ENCODE measurements around the gene KCNQ1.

Gene KCNQ1

GRCh38 chr11:2586087-2586792 lies 141.4 kb downstream of the KCNQ1 start:
- no peak for DNase-seq

- no peak for DNase-seq
Measured at GRCh38 chr11:2586793-2587131, 142.0 kb downstream of the KCNQ1 start.

DNA sequence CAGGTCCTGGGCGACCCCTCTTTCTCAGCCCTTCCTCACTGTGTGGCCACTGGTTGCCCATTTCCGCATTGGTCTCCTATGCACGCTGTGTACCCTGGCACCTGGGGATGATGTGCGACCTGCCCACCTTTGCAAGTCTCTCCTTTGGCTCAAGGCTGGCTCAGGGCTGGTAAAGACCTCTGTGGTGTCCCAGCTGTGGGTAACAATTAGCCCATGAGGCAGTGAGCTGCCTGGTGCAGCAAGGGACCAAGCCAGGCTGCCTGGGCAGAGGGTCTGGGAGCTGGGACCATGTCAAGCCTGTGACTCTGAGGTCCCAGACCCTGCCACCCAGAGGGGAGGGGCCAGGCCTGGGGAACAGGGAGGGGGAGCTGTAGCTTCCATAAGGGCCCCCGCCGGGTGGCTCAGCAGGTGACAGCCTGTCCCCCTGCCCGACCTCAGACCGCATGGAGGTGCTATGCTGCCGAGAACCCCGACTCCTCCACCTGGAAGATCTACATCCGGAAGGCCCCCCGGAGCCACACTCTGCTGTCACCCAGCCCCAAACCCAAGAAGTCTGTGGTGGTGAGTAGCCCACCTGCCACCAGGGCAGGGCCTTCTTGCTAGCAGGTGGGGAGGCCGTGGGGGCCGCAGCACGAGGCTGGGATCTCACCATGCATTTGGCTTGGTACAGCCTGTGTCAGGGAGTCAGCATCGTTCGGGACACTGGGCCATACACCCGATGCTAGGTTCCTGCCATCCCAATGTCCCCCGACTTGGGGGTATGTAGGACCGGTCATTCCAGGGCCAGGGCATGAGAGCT lies 142.5 kb downstream of the KCNQ1 start:
- no peak for DNase-seq

- DNase-seq: no peak
Measured at GRCh38 chr11:2587976-2588748, 143.4 kb downstream of the KCNQ1 start.

DNA sequence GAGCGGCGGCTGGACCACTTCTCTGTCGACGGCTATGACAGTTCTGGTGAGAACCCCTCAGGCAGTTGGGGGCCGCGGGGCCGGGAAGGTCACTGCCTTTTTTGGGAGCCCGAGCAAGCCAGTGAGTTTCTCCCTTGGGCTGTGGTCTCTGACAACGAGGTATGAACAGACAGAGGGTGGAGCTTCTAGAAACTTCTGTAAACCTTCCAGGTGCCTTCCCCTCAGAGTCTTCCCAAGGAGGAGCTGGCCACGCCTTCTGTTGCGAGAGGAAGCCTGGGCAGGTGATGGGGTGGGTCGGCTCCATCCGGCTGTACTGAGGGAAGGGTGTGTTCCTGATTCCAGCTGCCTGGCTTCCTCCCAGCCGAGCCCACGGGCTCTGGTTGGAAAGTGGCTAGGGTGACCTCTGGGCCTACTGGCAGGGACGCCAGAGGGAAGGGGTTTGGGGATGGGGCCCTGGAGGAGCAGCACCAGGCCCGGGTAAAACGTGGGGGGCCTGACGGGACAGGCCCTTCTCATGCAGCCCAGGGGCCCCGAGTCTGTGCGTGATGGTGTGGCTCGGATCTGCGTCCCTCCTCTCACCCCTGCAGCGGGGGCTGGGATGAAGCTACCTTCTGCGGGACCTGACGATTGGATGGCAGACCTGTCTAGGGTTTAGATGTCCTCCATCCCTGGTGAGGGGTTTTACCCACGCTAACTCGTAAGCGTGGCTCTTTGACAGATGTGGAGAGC lies 144.2 kb downstream of the KCNQ1 start:
- DNase-seq: no peak

DNA sequence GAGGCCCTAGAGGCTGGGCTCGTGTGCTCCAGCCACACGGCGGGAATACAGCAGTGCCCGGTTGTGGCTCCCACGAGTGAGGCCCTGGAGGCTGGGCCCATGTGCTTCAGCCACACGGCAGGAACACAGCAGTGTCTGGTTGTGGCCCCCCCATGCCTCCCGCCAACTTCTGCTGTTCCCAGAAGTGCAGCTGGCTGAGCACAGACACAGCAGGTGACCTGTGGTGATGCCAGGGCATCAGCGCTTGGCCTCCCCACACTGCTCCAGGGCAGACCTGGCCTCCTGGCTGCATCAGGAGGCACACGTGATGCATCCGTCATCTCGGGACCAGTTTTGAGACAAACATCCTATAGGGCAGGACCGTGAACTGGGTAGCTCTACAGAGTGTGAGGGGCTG lies 144.7 kb downstream of the KCNQ1 start:
- DNase-seq: no peak

- DNase-seq: no peak
Measured at GRCh38 chr11:2590131-2590964, 145.5 kb downstream of the KCNQ1 start.

- DNase-seq: no peak
Measured at GRCh38 chr11:2590965-2591754, 146.4 kb downstream of the KCNQ1 start.

DNA sequence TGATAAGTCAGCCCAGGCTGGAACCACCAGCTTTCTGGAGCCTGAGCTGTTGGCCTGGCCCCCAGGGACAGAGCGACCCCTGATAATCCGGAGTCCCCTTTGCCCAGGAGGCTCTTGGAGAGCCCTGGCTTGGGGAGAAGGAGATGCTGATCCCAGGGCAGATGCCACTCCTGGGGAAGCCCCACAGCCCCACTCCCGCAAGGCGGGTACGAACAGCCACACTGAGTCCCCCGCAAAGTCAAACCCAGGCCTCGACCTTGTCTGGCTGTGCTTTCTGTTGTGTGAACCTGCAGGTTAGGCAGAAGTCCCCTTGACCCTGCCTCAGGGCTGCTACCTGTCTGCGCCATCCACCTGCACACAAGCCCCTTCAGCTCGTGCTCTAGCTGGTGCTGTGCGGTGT lies 147.0 kb downstream of the KCNQ1 start:
- no peak for DNase-seq

DNA sequence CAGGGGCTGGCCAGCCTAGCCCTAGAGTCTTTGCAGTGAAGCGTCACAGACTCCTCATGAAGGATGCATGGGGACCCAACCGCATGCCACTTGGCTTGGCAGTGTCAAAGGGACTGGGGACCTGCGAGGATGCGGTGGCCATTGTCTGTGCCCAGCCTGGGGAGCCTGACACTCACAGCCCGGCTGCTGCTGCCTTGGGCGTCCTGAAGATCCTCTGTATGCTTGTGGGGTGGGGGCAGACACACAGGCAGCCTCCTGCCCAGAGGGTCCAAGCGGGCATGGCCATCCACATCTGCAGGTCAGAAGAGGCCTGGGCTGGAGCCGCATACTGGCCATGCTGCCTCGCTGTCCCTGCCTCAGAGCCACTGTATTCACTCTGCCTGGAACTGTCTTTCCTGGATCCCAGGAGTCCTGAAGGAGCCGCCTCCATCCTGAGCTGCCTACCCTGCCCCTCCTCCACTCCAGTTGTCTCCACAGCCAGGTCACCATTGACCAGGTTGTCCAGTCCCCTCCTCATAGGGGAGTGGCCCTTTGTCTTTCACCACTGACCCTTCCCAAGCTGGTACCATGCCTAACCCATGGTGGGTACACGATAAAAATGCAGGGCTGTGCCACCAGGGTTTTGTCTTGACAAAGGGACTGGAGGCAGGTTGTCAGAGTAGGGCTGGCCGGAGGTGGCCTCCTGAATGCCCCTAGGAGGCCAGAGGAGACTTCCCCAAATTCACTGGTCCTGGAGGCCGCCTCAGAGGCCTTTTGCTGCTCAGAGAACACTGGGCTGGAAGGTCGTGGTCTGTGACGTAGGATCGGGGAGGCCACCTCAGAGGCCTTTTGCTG lies 148.0 kb downstream of the KCNQ1 start:
- no peak for DNase-seq

GRCh38 chr11:2593393-2593950 lies 148.7 kb downstream of the KCNQ1 start:
- DNase-seq: no peak

- no peak for DNase-seq
Measured at GRCh38 chr11:2594267-2594666, 149.5 kb downstream of the KCNQ1 start.

DNA sequence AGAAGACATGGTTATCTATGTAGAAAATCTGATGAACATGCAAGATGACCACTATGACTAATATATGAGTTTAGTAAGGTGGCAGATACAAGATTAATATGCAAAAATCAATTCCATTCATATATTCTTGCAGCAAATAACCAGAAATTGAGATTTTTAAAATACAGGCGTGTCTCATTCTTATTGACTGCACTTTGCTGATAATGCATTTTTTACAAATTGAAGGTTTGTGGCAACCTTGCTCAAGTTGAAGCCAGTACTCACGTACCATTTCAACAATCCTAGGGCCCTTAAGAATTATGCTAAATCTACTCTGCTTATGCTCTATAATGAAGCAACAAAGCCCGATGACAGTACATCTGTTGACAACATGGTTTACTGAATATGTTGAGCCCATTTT lies 150.4 kb downstream of the KCNQ1 start:
- DNase-seq: no peak

- no peak for DNase-seq
Measured at GRCh38 chr11:2599561-2600189, 154.9 kb downstream of the KCNQ1 start.

- DNase-seq: no peak
Measured at GRCh38 chr11:2609345-2609744, 164.5 kb downstream of the KCNQ1 start.

- DNase-seq: no peak
Measured at GRCh38 chr11:2612884-2613571, 168.2 kb downstream of the KCNQ1 start.

DNA sequence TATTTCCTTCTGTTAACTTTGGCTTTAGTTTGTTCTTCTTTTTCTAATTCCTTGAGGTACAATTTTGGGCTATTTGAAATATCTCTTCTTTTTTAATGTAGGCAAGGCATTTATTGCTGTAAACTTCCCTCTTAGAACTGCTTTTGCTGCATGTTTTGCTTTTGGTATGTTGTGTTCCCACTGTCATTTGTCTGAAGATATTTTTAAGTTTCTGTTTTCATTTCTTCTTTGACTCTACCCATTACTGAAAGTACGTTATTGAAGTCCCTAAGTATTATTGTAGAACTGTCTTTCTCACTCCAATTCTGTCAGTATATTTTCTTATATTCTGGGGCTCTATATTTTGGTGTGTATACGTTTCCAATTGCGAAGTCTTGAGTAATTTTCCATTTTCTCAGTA lies 177.1 kb downstream of the KCNQ1 start:
- no peak for DNase-seq

GRCh38 chr11:2625183-2625582 lies 180.4 kb downstream of the KCNQ1 start:
- no peak for DNase-seq

DNA sequence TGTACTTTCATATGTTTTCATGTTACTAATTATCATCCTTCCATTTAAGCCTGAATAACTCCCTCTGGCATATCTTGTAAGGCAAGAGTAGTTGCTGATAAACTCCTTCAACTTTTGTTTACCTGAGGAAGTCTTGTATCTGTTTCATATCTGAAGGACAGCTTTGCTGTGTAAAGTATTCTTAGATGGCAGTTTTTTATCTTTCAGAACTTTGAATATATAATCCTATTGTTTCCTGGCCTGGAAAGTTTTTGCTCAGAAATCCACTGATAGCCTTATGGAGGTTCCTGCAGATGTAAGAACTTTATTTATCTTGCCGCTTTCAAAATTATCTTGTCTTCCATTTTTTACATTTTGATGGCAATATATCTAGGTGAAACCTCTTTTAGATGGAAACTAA lies 185.9 kb downstream of the KCNQ1 start:
- no peak for DNase-seq
